OCI-LY1 (cell line): ENCODE data around the gene CMTM4.

Experiments
- H2AFZ ChIP-seq: fragments of 200-600 bp; sonication (generic), shearing (Covaris generic); 2 replicates; pipeline ENCODE4 v1.6.0; 2014; ENCODE audit warnings: antibody characterized with exemption, mild to moderate bottlenecking, low read length
- H3F3A ChIP-seq: fragments of 200-600 bp; sonication (generic), shearing (Covaris generic); 2 replicates; pipeline ENCODE4 v1.6.0; 2014; ENCODE audit warnings: mild to moderate bottlenecking, antibody characterized with exemption, low read length, moderate library complexity; ENCODE audit not compliant: insufficient read depth
- H3K27ac ChIP-seq: fragments of 200-600 bp; sonication (generic); 2 replicates; pipeline ENCODE4 v1.5.1; 2014; ENCODE audit warnings: low read length, mixed run types, mild to moderate bottlenecking, low read depth; ENCODE audit not compliant: poor library complexity, severe bottlenecking
- H3K27me3 ChIP-seq: fragments of 200-600 bp; sonication (generic); 2 replicates; pipeline ENCODE4 v1.6.0; 2014; ENCODE audit warnings: antibody characterized with exemption, mild to moderate bottlenecking, low read length, moderate library complexity; ENCODE audit not compliant: insufficient read depth
- H3K36me3 ChIP-seq: fragments of 200-600 bp; sonication (generic); 2 replicates; pipeline ENCODE4 v1.6.1; 2014; ENCODE audit warnings: mild to moderate bottlenecking, antibody characterized with exemption, low read length, moderate library complexity, mixed read lengths; ENCODE audit not compliant: insufficient read depth
- H3K4me1 ChIP-seq: fragments of 200-600 bp; sonication (generic); 2 replicates; pipeline ENCODE4 v1.5.1; 2014; ENCODE audit warnings: mild to moderate bottlenecking, low read length, moderate library complexity; ENCODE audit not compliant: insufficient read depth, severe bottlenecking
- H3K4me2 ChIP-seq: fragments of 200-600 bp; sonication (generic), shearing (Covaris generic); 2 replicates; pipeline ENCODE4 v1.6.1; 2014; ENCODE audit warnings: low read length
- H3K4me3 ChIP-seq: fragments of 200-600 bp; sonication (generic); 2 replicates; pipeline ENCODE4 v1.5.1; 2014; ENCODE audit warnings: low read length, low read depth, mild to moderate bottlenecking, mixed read lengths; ENCODE audit not compliant: poor library complexity, severe bottlenecking
- H3K79me2 ChIP-seq: fragments of 200-600 bp; shearing (Covaris generic); 2 replicates; pipeline ENCODE4 v1.6.1; 2016; ENCODE audit warnings: mixed run types, low read length, mixed read lengths; ENCODE audit not compliant: insufficient read depth
- H3K9ac ChIP-seq: fragments of 200-600 bp; sonication (generic), shearing (Covaris generic); 2 replicates; pipeline ENCODE4 v1.6.1; 2014; ENCODE audit warnings: mild to moderate bottlenecking, low read length, mixed read lengths
- H3K9me2 ChIP-seq: fragments of 200-600 bp; sonication (generic), shearing (Covaris generic); 2 replicates; pipeline ENCODE4 v1.6.1; 2014; ENCODE audit warnings: low read depth, mild to moderate bottlenecking, low read length, mixed read lengths
- H3K9me3 ChIP-seq: fragments of 200-600 bp; shearing (Covaris generic); 2 replicates; pipeline ENCODE4 v1.6.1; 2014; ENCODE audit warnings: low read length, mixed read lengths
- H4K20me1 ChIP-seq: fragments of 200-600 bp; sonication (generic), shearing (Covaris generic); 2 replicates; pipeline ENCODE4 v1.6.0; 2016; ENCODE audit warnings: mild to moderate bottlenecking, low read length; ENCODE audit not compliant: insufficient read depth
- CTCF ChIP-seq: fragments of 200-600 bp; sonication (generic), shearing (Covaris generic); IDR thresholded peaks from 2 replicates; pipeline ENCODE4 v1.5.1; 2017; ENCODE audit warnings: mild to moderate bottlenecking, antibody characterized with exemption, low read length, moderate library complexity, mixed read lengths
- EZH2 ChIP-seq: fragments of 200-600 bp; sonication (generic), shearing (Covaris generic); IDR thresholded peaks from 2 replicates; pipeline ENCODE4 v1.8.0; 2017; ENCODE audit warnings: borderline replicate concordance, mixed run types, mild to moderate bottlenecking, antibody characterized with exemption, low read length, moderate library complexity, mixed read lengths

The CMTM4 gene

GRCh38 chr16:66608241-66609138 lies 88.1 kb downstream of the CMTM4 start:
- no peaks in the 10 kb centered on the region for H3K27me3 ChIP-seq
- no peaks in the 10 kb centered on the region for H3K79me2 ChIP-seq
- H4K20me1 ChIP-seq, result no peaks in the 10 kb centered on the region
- no peaks in the 10 kb centered on the region for H3K9me2 ChIP-seq
- no peak overlapping the region for H3K27ac ChIP-seq
- H3K4me3 ChIP-seq, result no peak overlapping the region
- TF ChIP-seq EZH2, result no peak
- peak; percentile 91 for TF ChIP-seq CTCF
- no peaks in the 10 kb centered on the region for H3K9me3 ChIP-seq
- H3K36me3 ChIP-seq, result peaks cover 25% of the 10 kb centered on the region
- H3K4me1 ChIP-seq, result peaks cover 26% of the 10 kb centered on the region
- H2AFZ ChIP-seq, result no peak overlapping the region
- no peaks in the 10 kb centered on the region for H3F3A ChIP-seq
- H3K4me2 ChIP-seq, result no peak overlapping the region
- H3K9ac ChIP-seq, result no peak overlapping the region

GRCh38 chr16:66605979-66606751 lies 90.4 kb downstream of the CMTM4 start:
- Histone ChIP-seq H2AFZ (no peak overlapping the region), H3K79me2 (no peaks in the 10 kb centered on the region), H3K9me2 (no peaks in the 10 kb centered on the region), H3K4me2 (peak overlapping the region; percentile 69), H3K27me3 (no peaks in the 10 kb centered on the region; the same call in 1 of the 2 replicates), H3K36me3 (peaks cover 8% of the 10 kb centered on the region), H3F3A (no peaks in the 10 kb centered on the region), H4K20me1 (no peaks in the 10 kb centered on the region), H3K9me3 (peaks cover 5% of the 10 kb centered on the region; the same call in 1 of the 2 replicates), H3K9ac (no peak overlapping the region; the same call in 1 of the 2 replicates), H3K4me3 (peak overlapping the region; percentile 74), H3K4me1 (peaks cover 28% of the 10 kb centered on the region), H3K27ac (no peak overlapping the region)
- TF ChIP-seq EZH2 (no peak), CTCF (no peak)

GRCh38 chr16:66605177-66605978 lies 91.2 kb downstream of the CMTM4 start:
- Histone ChIP-seq H3K9ac (peak overlapping the region; percentile 77), H2AFZ (no peak overlapping the region), H3K27me3 (no peaks in the 10 kb centered on the region; the same call in 1 of the 2 replicates), H3K9me3 (peaks cover 8% of the 10 kb centered on the region; the same call in 1 of the 2 replicates), H3K36me3 (peaks cover 8% of the 10 kb centered on the region), H3F3A (no peaks in the 10 kb centered on the region), H3K27ac (no peak overlapping the region), H4K20me1 (no peaks in the 10 kb centered on the region), H3K4me1 (peaks cover 28% of the 10 kb centered on the region), H3K4me2 (peak overlapping the region; percentile 69), H3K79me2 (no peaks in the 10 kb centered on the region), H3K4me3 (peak overlapping the region; percentile 74), H3K9me2 (no peaks in the 10 kb centered on the region)
- TF ChIP-seq EZH2 (no peak), CTCF (no peak; the same call in 1 of the 2 replicates)
